Thymus (tissue), 11 donors: ENCODE data around the gene LYZL1. TPM values are rescaled to one million over a fixed set of nuclear protein-coding genes. Genes with fewer than 3 reads are reported as not detected.
"Not testable (repeated sequence)": the region's sequence is repeated elsewhere in the genome, so short reads cannot be mapped to it uniquely, and the experiment has no call there.

ENCODE experiments used
- DNase-seq, 9 donors: peaks; one replicate each; pipeline ENCODE4 v3.0.0-alpha.2; 2013; ENCODE audit warnings: low spot score in 9 of 9, low read depth in 6 of 9, missing footprints in 1 of 9
- H3K27ac ChIP-seq, 2 donors: one replicate each; pipeline ENCODE4 v1.5.1; 2013; ENCODE audit warnings: control low read depth in 1 of 2, low read depth in 1 of 2, low read length in 1 of 2, mild to moderate bottlenecking in 1 of 2, moderate library complexity in 1 of 2
- H3K27me3 ChIP-seq, 2 donors: one replicate each; pipeline ENCODE4 v1.5.1; 2013; ENCODE audit warnings: low read length in 1 of 2; ENCODE audit not compliant: control insufficient read depth in 2 of 2, insufficient read depth in 1 of 2
- H3K36me3 ChIP-seq, 2 donors: one replicate each; pipeline ENCODE4 v1.5.1; 2013; ENCODE audit warnings: low read length in 1 of 2, mild to moderate bottlenecking in 1 of 2, moderate library complexity in 1 of 2; ENCODE audit not compliant: control insufficient read depth in 2 of 2, insufficient read depth in 2 of 2
- H3K4me1 ChIP-seq, 2 donors: one replicate each; pipeline ENCODE4 v1.5.1; 2013; ENCODE audit warnings: low read length in 2 of 2; ENCODE audit not compliant: control insufficient read depth in 2 of 2, insufficient read depth in 2 of 2
- H3K4me3 ChIP-seq, 2 donors: one replicate each; pipeline ENCODE4 v1.5.1; 2013; ENCODE audit warnings: low read length in 2 of 2, control low read depth in 1 of 2, mild to moderate bottlenecking in 1 of 2
- H3K9me3 ChIP-seq, 2 donors: one replicate each; pipeline ENCODE4 v1.5.1; 2013; ENCODE audit warnings: low read length in 1 of 2, mild to moderate bottlenecking in 1 of 2; ENCODE audit not compliant: control insufficient read depth in 2 of 2, insufficient read depth in 1 of 2
- WGBS: extraction: QIAGEN DNeasy Blood & Tissue Kit; methylation state at CpG from one replicate; pipeline ENCODE4 v1.1.7; 2013; 5-methylcytosine and 5-hydroxymethylcytosine counted together
- polyA plus RNA-seq: library from polyadenylated mRNA; stranded (reverse); fragments of 200-250 nt; gene quantifications from one replicate; pipeline ENCODE4 v1.2.3, GENCODE V29; 2013
- total RNA-seq: library from RNA; stranded (reverse); fragments of 120-200 nt; gene quantifications from one replicate; pipeline ENCODE4 v1.2.4, GENCODE V29; 2013
- donor health status: healthy.

Gene LYZL1
- total and polyA plus RNA-seq, 2 donors: not detected

DNA sequence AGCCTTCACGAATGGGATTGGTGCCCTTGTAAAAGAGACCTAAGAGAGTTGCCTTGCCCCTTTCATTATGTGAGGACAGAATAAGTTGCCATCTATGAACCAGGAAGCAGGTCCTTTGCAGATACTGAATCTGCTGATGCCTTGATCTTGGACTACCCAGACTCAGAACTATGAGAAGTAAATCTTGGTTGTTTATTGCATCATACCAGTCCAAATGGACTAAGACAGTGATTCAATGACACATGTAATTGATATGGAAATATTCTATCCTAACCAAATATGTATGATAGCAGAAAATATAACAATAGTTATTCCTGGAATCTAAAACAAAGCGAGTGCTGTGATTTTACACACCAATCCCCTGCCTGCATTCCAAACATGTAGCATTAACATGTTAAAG is 17.0 kb upstream of the LYZL1 start:
- H3K27me3 ChIP-seq: no peaks in the 10 kb centered on the region
- H3K9me3 ChIP-seq: no peaks in the 10 kb centered on the region
- no peak for DNase-seq
- no peaks in the 10 kb centered on the region for H3K36me3 ChIP-seq
- no peaks in the 10 kb centered on the region for H3K4me1 ChIP-seq
- H3K27ac ChIP-seq: no peak overlapping the region
- 73% methylated on average over 2 of the region's 2 CpGs for WGBS
- H3K4me3 ChIP-seq: no peak overlapping the region

DNA sequence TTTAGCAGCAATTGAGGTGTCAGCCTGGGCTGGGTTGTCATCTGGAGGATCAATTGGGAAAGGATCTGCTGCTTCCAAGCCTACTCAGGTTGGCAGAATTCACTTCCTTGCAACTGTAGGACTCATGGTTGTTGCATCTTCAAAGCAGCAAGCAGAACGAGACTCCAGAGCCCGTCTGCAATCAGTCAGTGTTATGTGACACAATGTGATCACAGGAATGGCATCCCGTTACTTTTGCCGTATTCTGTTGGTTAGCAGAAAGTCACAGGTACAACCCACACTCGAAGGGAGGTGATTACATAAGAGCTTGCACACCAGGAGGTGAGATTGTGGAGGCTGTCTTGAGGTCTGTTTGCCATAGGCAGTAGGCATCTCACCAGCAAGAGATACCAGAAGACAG is 15.4 kb upstream of the LYZL1 start:
- no peaks in the 10 kb centered on the region for H3K27me3 ChIP-seq
- no peak overlapping the region for H3K4me3 ChIP-seq
- no peak for DNase-seq
- H3K4me1 ChIP-seq: no peaks in the 10 kb centered on the region
- no peaks in the 10 kb centered on the region for H3K36me3 ChIP-seq
- no peak overlapping the region for H3K27ac ChIP-seq
- WGBS: 60% methylated on average over 5 of the region's 5 CpGs
- H3K9me3 ChIP-seq: no peaks in the 10 kb centered on the region

DNA sequence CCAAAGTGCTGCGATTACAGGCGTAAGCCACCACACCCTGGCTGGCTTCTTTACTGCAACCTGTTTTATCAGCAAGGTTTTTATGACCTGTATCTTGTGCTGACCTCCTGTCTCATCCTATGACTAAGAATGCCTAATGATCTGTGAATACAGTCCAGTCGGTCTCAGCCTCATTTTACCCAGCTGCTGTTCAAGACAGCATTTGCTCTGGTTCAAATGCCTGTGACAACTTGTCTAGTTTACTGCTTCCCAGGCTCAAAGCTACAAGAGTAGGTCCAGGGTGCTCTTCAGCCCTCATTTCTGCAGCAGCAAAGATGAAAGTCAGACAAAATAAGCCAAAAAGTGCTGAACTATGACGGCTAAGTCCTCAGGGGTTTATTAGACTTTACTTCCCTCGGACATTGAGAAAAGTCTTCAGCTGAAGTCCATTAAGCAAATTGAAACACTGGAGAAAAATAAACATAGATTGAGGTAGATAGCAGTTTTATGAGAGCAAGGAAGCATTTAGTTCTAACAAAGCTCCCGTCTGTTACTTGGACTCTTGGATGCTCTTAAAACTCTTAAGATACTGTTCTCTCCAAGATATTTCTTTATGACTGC is 12.5 kb upstream of the LYZL1 start:
- Histone ChIP-seq H3K4me1 (no peaks in the 10 kb centered on the region), H3K27me3 (no peaks in the 10 kb centered on the region), H3K27ac (no peak overlapping the region), H3K9me3 (no peaks in the 10 kb centered on the region), H3K4me3 (no peak overlapping the region), H3K36me3 (no peaks in the 10 kb centered on the region)
- 95% methylated on average over 6 of the region's 6 CpGs for WGBS
- DNase-seq: no peak

DNA sequence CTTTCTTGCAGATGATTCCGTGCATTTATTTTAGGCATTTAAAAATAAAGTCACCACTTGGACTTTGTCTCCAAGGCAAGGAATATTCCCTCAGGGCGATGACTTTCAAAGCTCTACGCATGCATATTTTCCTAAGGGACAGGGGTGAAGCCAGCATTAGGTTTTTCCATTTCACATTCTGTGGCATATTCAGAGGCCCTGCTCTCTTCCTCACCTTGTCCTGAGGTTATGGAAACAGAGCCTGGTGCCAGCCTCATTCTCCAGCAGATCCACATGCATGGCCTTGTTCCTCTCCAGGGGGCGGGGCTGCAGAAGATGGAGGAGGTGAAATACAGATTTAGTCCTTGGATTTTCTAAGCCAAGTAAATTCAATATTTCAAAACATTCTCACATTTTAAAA is 11.6 kb upstream of the LYZL1 start:
- no peak for DNase-seq

DNA sequence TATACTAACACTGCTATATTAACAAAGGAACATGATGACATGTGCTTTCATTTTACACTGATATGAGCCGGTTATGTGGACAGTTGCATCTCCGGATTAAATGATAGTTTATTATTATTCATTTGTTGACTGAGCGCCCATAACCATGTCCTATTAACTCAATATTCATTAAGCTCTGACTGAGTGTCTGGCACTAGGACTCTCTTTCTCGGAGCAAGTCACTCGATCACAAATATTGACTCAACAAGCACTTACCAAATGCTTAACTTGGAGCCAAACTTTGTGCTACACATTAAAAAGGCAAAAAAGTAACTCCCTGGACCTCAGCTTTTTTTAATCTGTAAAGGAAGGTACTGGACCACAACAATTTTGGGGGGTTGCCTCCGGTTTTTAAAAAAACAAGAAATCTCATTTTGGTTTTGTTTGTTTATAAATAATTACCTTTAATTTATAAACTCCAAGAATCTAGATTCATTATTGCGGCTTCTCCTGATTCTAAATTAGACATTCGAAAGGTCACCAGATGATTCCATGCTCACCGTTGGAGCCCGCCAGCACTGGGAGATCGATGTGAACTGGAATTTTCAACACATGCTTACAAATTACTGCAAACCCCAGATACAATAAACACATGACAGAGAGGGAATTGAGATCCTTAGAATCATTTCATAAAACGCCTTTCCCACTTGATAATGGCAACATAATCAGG is 8.9 kb upstream of the LYZL1 start:
- no peaks in the 10 kb centered on the region for H3K27me3 ChIP-seq
- DNase-seq: no peak
- 93% methylated on average over 12 of the region's 12 CpGs for WGBS
- no peaks in the 10 kb centered on the region for H3K36me3 ChIP-seq
- no peak overlapping the region for H3K4me3 ChIP-seq
- H3K9me3 ChIP-seq: no peaks in the 10 kb centered on the region
- H3K27ac ChIP-seq: no peak overlapping the region
- no peaks in the 10 kb centered on the region for H3K4me1 ChIP-seq

More for the DNA sequence above, 11.6 kb upstream of the LYZL1 start:
- no peaks in the 10 kb centered on the region for H3K9me3 ChIP-seq
- H3K4me3 ChIP-seq: no peak overlapping the region
- H3K27ac ChIP-seq: no peak overlapping the region
- 98% methylated on average over 4 of the region's 4 CpGs for WGBS
- H3K4me1 ChIP-seq: no peaks in the 10 kb centered on the region
- no peaks in the 10 kb centered on the region for H3K36me3 ChIP-seq
- H3K27me3 ChIP-seq: no peaks in the 10 kb centered on the region

DNA sequence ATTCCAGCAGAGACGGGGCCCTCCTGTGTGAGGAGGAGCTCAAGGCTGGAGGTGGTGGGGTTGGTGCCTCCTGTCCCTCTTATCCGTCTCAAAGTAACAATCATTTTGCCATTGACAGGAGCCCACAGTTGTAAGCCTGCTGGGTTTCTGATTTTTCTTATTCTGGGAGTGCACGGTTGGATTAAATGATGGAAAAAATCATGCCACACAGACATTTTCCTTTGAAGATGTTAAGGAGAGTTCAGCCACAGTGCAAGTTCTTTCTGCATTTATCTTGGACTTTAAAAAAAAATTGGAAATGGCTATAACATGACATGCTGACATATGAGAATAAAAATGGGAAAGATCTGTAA is 8.4 kb upstream of the LYZL1 start:
- no peak for DNase-seq
- no peaks in the 10 kb centered on the region for H3K9me3 ChIP-seq
- WGBS: 92% methylated on average over 3 of the region's 3 CpGs
- no peak overlapping the region for H3K4me3 ChIP-seq
- no peaks in the 10 kb centered on the region for H3K27me3 ChIP-seq
- no peak overlapping the region for H3K27ac ChIP-seq
- no peaks in the 10 kb centered on the region for H3K4me1 ChIP-seq
- H3K36me3 ChIP-seq: no peaks in the 10 kb centered on the region

DNA sequence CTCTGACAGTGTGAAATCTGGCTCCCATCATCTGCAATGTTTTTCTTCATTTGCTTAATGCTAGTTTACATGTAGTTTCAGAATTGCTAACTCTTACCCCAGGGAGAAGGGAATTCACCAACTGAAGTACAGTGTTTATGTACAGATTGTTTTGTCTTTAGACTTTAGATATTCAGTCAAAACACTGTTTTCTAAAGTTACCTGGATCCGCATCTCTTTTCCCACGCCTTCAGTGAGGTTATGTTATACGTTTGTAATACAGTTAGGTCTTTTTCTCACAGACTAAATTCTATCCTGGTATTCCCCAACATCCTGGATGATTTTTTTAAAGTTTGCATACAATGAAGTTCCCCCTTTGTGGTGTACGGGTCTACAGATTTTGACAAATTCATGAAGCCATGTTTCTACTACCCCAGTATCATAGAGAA is 3.2 kb upstream of the LYZL1 start:
- Histone ChIP-seq H3K36me3 (no peaks in the 10 kb centered on the region), H3K27ac (no peak overlapping the region), H3K27me3 (no peaks in the 10 kb centered on the region), H3K4me3 (no peak overlapping the region), H3K4me1 (no peaks in the 10 kb centered on the region), H3K9me3 (no peaks in the 10 kb centered on the region)
- WGBS: 86% methylated on average over 4 of the region's 4 CpGs
- DNase-seq: no peak

DNA sequence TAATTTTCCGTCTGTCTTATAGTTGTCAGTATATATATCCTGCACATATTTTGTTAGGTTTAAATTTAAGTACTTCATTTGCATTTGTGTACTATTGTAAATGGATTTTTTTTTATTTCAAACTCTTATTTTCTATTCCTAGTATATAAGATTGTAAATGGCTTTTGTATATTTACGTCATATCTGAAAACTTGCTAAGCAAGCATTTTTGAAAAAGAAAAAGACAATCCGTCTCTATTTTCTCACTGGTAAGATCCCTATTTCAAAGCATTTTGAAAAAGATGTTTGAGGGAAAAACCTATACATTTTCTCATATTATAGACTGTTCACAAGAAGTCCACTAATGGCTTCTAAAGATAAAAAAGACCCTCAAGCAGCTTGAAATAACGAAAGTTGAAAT is 1.2 kb upstream of the LYZL1 start:
- no peaks in the 10 kb centered on the region for H3K4me1 ChIP-seq
- H3K27ac ChIP-seq: no peak overlapping the region
- 94% methylated on average over 4 of the region's 4 CpGs for WGBS
- H3K36me3 ChIP-seq: no peaks in the 10 kb centered on the region
- no peak for DNase-seq
- H3K4me3 ChIP-seq: no peak overlapping the region
- no peaks in the 10 kb centered on the region for H3K9me3 ChIP-seq
- no peaks in the 10 kb centered on the region for H3K27me3 ChIP-seq

DNA sequence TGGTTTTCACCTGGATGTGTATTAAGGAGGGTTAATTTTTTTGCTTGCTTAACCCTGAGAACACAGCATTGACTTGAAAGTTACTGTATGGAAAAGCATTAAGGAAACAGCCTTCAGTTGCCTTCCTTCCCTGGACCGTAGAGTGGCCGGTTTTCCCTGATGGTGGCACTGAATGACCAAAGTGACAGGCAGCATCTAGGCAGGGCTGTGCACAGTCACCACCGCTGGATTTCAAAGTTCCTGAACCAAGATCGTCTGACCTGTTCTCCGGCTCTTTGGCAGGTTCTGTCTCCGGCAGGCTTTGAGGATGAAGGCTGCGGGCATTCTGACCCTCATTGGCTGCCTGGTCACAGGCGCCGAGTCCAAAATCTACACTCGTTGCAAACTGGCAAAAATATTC is 2.7 kb downstream of the LYZL1 start:
- not testable (repeated sequence) for H3K36me3 ChIP-seq, H3K9me3 ChIP-seq, H3K4me3 ChIP-seq

More for the DNA sequence above, 2.7 kb downstream of the LYZL1 start:
- H3K27ac ChIP-seq, H3K27me3 ChIP-seq, DNase-seq, H3K4me1 ChIP-seq: not testable (repeated sequence)
- 80% methylated on average over 8 of the region's 10 CpGs for WGBS
